Hematopoietic multipotent progenitor cell treated with erythropoietin and hydrocortisone succinate and interleukin-3 and kit ligand, for 15 days (in vitro differentiated cells): ENCODE data around the gene EMC10.
"Not testable (repeated sequence)": the region's sequence is repeated elsewhere in the genome, so short reads cannot be mapped to it uniquely, and the experiment has no call there.

Source experiments
- DNase-seq: peaks from one replicate; pipeline ENCODE4 v3.0.0-alpha.2; 2015; ENCODE audit warnings: low spot score

Gene EMC10

DNA sequence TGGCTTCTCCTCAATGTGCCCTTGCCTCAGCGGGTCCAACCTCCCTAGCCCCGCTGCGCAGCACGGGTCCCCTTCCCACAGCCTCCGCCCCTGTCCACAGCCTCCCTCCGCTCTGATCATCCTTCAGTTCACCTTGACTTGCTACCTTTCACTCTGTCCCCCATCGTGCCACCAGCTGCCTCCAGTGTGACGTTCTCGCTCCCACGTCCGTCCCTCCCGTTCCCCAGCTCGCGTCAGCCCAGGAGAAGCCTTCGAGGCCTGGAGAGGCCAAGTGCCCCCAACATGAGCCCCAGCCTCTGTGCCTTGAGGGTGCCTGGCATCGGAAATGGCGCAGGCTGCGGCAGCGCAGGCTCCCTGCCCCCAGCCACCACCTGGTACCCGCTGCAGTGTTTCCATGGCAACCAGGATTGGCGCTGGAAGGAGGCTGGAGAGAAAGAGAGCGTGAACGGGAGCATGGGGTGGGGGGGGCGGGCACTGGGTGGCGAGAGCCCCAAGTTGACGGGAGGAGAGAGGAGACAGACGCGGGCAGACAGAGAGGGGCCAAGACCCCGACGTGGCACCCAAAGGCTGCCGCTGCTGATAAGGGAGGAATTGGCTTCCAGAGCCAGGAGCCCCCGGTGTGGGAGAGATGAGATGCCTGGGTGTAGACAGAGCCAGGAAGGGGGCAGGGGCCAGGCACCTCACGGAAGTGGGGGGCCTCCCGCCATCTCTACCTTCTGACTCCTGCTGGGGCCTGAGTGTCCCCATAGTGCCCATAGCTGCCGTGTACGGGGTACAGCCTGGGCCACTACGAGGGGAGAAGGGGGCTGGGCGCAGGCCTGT lies 38.2 kb downstream of the EMC10 start:
- DNase-seq, result no peak

DNA sequence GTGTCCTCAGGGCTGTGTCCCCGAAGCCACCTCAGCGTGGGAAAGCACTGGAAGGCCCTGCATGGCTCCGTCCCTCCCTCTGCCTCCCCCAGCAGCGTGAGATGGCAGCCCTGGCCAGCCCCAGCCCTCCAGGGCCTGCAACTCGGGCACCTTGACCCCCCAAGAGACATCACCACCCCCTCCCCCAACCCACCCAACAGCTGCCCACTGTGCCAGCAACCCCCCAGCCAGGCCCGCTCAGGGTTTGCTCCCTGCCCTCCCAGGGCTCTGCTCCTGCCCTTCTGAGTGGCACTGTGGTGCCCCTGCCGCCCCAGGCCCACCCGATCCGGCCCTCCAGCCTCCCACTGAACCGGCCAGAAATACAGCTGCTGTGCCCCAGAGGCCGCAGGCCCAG lies 38.9 kb downstream of the EMC10 start:
- DNase-seq, result no peak

DNA sequence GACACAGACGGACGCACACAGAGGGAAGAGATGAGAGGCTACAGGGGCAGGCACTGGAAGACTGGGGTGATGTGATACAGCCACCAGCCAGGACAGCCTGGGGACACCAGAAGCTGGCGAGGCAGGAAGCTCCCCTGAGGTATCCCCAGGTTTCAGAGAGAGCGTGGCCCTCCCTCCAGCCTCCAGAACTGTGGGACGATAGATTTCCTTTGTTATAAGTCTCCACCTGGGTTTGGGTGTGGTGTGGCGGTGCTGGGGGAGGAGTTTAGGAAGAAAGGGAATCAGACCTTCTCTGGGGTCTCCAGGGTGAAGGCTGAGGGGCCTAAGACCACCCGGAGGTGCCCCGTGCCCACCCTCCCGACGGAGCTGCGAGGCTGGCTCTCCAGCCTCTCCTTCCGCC lies 40.1 kb downstream of the EMC10 start:
- DNase-seq, result no peak

GRCh38 chr19:50516964-50517703 lies 40.8 kb downstream of the EMC10 start:
- DNase-seq, result no peak

- no peak for DNase-seq
These were observed 41.4 kb downstream of the EMC10 start for GRCh38 chr19:50517704-50518075.

GRCh38 chr19:50518091-50519005 lies 42.0 kb downstream of the EMC10 start:
- DNase-seq, result no peak

GRCh38 chr19:50519006-50519575 lies 42.8 kb downstream of the EMC10 start:
- DNase-seq, result no peak

- DNase-seq, result no peak
These were observed 44.6 kb downstream of the EMC10 start for GRCh38 chr19:50520822-50521465.

DNA sequence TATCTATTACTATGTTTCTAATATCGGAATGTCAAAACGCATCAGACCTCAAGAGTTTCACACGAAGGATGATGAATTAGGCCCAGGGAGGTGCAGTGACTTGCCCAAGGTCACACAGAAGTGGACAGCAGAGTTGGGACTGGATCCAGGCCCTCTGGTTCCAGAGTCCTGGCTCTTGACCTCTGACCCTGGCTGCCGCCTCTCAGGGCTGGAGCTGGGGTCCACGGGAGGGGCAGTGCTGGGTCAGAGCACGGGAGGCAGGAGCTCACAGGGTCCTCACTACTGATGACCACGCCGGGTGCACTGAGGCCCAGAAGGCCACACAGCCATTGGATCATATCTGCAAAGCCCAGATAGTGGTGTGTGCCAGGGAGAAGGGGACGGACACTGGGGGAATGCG lies 46.6 kb downstream of the EMC10 start:
- no peak for DNase-seq

DNA sequence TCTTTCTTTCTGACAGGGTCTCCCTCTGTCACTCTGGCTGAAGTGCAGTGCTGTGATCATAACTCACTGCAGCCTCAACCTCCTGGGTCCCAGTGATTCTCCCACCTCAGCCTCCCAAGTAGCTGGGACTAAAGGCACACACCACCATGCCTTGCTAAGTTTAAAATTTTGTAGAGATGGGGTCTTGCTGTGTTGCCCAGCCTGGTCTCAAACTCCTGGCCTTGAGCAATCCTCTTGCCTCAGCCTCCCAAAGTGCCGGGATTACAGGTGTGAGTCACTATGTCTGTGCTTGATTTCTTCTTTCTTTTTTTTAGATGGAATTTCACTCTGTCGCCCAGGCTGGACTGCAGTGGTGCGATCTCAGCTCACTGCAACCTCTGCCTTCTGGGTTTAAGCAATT lies 51.7 kb downstream of the EMC10 start:
- DNase-seq, result not testable (repeated sequence)

GRCh38 chr19:50531171-50531612 lies 54.9 kb downstream of the EMC10 start:
- DNase-seq, result no peak

GRCh38 chr19:50532952-50533351 lies 56.6 kb downstream of the EMC10 start:
- no peak for DNase-seq

DNA sequence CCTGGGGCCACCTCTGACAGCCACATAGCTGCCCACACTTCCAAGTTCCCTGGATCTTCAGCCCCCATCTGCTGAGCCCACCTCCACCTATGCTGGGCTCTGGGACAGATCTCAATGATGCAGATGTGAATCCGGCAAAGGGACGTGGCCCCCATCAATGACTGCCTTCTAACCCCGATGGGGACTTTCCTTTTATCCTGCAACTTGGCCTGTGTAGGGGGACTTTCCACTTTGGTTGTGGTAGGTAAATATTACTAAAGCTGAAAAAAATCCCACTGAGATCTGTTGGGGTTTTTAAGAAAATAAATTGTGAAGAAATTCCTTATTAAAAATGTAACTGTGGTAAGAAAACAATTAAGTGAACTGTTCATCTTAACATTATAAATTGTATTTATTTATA lies 58.2 kb downstream of the EMC10 start:
- DNase-seq, result no peak

- DNase-seq, result no peak
These were observed 59.4 kb downstream of the EMC10 start for GRCh38 chr19:50535672-50536187.

GRCh38 chr19:50536662-50537305 lies 60.5 kb downstream of the EMC10 start:
- DNase-seq, result no peak

DNA sequence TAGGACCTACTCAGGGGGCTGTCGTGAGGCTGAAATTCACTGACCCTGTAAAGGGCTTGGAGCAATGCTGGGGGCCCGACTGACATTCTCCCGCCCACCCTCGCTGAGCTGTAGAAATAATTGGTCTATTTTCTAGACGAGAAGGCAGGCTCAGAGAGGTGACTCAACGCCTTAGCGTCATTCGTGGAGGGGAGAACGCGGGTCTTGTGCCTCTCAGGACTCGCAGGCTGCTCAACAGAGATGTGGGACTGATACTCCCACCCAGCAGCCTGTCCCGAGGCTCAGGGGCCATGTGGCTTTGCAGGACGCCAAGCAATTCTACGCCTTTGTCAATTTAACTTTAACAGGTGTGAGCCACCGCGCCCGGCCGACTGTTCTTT lies 61.0 kb downstream of the EMC10 start:
- no peak for DNase-seq

DNA sequence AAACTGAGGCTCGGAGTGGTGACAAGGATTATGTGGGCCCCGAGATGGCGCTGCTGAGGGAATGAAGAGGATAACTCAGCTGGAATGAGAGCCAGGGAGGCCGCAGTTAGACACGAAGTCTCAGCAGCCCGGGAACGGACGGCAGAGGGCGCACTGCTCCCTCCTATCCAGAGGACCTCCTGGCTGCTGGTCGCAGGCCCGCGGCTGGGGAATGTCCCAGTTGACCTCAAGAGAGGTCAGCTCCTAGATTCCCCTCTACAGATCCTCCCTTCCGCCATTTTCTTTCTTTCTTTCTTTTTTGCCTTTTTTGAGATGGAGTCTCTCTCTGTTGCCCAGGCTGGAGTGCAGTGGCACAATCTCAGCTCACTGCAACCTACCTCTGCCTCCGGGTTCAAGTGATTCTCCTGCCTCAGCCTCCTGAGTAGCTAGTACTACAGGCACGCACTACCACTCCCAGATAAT lies 61.5 kb downstream of the EMC10 start:
- DNase-seq, result peak; percentile 55
